ENCODE results near the gene CHRNA3.
"Not testable (repeated sequence)": the region's sequence is repeated elsewhere in the genome, so short reads cannot be mapped to it uniquely, and the experiment has no call there.

Gene CHRNA3

DNA sequence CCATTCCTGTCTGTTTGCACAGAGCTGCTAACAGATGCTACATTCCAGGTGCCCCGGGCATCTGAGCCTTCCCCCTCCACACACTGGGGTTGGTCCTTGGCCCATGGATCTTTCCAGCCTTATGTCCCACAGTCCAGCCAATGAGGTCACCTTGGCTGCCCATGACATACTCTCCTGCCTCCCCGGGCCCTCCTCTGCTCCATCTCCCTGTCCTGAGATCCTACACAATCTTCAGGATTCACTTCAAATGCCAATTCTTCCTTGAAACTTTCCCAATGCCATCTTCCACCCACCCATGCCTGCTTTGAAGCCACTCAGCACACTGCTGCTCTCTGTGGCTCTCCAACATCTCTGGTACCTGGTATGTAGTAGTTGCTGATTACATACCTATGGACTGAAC, 4.3 kb downstream of the CHRNA3 start:
- DNase-seq, result no peak

DNA sequence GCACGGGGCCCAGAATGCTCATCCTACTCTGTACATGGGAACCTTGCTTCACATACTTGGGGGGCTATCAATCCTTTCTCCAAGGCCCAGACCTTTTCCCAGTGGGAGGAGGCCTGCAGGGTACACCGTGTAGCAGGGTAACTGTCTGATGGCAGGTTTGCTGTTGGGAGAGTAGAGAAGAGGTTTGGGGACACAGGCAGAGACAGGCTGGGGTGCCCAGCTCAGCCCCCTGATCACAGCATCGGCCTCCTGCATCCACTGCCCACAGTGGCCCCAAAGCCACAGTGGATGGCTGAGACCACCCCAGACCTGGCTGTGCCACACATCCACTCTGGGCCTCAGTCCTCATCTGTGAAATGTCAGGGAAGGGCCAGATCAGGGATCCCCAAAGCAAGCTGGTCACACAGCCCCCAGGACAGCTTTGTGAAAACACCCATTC, 5.6 kb downstream of the CHRNA3 start:
- DNase-seq, result no peak

DNA sequence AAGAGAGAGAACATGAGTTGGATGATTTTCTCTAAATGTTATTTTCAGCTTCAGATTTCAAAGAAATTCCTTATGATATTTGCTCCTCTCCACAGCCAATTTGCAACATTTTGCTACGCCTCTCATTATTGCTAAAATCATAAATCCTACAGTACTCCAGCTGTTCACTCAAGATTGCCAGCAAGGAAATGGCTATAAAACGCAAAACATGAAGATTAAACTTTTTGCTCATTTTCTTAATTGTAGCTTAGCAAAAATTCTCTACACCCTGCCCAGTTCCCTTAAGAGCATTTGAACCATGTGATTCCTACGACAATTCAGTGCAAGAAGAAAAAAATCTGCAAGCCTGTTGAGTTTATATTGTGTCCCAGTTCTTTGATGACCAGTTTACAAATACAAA, 6.8 kb downstream of the CHRNA3 start:
- no peak for DNase-seq

DNA sequence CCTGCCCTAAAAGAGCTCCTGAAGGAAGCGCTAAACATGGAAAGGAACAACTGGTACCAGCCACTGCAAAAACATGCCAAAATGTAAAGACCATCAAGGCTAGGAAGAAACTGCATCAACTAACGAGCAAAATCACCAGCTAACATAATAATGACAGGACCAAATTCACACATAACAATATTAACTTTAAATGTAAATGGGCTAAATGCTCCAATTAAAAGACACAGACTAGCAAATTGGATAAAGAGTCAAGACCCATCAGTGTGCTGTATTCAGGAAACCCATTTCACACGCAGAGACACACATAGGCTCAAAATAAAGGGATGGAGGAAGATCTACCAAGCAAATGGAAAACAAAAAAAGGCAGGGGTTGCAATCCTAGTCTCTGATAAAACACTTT, 11.2 kb downstream of the CHRNA3 start:
- not testable (repeated sequence) for DNase-seq

DNA sequence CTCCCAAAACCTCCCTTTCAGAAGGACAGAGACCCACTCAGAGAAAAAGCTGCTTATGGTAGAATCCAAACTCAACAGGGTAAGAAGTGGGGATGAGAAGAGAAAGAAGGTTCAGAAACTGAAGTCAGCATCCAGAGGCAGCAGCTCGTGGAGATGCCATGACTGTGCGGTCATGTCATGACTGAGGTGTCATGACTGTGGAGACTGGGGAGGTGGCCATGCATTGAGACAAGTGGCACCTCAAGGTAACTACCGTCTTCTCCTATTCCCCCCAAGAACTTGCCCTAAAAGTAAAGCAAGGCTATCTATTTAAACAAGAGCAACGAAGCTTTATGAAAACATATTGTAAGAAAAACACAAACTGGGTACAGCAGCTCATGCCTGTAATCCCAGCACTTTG, 15.1 kb downstream of the CHRNA3 start:
- DNase-seq, result no peak

DNA sequence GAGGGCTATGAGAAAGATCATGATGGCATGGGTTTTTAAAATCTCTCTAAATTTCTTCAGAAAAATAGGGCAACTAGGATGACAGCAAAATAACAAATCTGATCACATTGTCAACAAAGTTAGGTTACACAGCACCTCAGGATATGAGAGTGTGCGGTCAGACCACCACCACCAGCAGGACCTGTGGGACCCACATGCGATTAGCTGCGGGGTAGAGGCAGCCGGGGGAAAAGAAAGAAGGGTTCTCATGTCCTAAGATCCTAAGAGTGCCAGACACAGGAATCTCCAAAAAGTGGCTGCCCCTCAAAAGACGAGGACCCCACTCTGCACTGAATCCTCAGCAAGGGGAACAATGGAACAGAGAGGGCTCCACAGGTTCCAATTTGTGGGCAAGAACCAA, 15.6 kb downstream of the CHRNA3 start:
- no peak for DNase-seq

DNA sequence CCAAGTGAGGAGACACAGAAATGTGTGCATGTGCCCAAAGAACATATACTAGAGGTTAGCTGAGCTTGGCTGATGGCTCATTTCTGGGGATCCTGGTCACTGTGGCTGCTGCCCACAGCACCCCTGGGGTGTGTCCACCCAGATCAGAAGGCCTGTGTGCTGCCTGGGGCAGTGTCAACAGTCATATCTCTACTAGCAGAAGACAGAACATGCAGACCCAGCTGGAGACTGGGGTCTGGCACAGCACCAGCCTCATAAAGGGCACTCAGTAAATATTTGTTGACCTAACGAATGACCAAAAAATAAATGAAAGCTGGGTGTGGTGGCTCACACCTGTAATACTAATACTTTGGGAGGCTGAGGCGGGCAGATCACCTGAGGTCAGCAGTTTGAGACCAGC, 16.4 kb downstream of the CHRNA3 start:
- no peak for DNase-seq

DNA sequence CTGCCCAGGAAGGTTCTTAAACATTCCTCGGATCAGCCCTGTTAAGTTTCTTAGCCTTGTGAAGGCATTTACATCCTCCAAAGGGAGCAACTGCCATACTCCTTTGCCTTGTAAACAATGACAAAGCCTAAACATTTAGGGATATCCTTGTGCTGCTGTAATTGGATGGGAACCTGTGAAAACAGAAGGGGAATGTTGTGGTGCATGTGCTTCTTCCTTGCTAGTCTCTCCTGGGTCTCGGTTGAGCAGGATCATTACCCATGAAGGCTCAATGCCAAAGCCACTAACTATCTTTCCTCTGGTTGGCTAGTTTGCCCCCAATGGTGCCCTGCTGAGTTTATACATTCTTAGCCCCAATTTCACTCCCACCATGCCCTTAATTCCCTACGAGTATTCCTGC, 17.3 kb downstream of the CHRNA3 start:
- DNase-seq, result no peak

DNA sequence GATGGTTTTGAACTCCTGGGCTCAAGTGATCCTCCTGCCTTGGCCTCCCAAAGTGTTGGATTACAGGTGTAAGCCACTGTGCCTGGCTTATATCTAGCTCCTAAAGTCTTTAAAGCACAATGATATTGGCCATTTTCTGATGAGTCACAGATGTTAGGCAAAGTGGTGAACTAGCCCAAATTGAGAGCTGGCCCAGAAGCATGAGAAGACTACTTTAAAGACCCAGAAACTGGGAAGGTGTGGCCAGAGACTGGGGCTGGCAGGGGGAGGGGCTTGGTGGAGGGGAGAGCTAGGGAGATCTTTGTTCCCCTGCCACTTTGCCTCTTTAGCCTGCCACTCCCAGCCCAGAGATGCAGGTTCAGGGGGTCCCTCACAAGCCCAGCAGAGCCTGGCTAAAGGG, 21.6 kb downstream of the CHRNA3 start:
- DNase-seq, result no peak

DNA sequence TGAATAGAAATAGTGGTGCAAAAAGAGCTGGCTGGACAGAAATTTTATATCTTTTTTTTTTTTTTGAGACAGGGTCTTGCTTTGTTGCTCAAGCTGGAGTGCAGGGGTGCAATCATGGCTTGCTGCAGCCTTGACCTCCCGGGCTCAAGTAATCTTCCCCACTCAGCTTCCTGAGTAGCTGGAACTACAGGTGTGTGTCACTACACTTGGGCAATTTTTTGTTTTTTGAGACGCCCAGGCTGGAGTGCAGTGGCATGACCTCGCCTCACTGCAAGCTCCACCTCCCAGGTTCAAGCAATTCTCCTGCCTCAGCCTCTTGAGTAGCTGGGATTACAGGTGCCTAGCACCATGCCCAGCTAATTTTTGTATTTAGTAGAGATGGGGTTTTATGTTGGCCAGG, 22.4 kb downstream of the CHRNA3 start:
- no peak for DNase-seq

DNA sequence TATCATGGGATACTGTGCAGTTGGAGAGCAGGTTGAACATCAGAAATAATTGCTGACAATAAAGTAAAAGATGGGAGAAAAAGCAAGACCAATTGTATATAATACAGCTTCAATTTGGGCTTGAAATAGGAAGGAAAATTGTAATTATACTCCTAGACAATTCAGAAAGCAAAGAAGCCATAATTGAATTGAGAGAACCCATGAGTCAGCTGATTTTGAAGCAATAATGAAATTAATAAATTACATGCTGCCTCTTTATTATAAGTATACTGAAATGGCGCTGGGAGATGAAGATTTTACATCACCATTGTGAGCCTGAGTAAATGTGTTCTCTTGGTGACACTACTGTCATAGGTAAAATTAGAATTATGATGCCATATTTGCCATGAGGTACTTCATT, 23.2 kb downstream of the CHRNA3 start:
- no peak for DNase-seq

DNA sequence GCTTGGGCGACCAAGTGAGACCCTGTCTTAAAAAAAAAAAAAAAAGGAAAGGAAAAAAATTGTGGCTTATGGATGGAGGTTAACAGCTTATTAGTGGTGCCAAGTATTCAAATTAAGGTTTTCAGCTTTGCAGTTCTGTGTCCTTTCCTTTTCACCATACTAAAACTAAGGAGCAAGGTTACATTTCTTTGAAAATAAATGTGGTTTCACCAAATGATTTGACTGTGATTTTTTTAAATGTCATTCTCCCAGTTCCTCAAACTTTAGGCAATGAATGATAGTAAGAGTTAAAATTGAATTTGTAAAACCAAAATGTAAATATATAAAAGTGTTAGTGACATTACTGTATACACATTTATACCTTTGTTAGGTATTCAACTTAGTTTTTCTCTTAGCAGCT, 45.9 kb downstream of the CHRNA3 start:
- no peak for DNase-seq

DNA sequence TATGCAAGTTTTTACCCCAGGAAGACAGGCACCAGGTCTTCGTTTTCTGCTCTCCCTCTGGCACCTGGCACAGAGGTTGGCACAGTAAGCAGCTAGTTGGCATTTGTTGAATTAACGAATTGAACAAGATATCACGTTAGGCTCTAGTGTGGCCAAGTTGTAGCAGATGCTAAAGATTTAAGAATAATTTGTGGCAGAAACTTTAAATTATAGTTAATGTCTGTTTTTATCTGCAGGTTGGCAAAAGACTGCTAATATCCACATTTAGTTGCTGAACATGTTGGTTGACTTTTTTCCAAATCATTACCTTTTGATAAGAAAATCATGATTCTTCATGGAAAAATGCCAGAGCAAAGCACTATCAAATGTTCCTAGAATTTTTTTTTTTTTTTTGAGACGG, 47.4 kb downstream of the CHRNA3 start:
- no peak for DNase-seq

DNA sequence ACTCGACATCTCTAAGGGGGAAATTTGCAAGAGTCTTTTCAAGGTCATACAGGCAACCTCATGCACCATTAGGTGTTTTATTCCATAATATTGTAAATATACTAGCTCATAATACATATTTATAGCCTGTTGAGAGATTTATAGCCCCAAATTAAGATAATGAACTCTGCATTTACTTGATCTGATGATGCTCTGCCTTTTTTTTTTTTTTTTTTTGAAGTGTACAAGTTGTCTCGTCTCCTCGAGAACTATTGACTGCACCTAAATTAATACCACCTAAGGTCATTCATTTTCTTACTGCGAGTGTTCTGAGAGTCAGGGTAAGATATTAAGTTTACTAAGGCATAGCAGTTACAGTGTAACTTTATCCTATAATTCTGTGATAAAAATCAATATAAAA, 49.4 kb downstream of the CHRNA3 start:
- no peak for DNase-seq

DNA sequence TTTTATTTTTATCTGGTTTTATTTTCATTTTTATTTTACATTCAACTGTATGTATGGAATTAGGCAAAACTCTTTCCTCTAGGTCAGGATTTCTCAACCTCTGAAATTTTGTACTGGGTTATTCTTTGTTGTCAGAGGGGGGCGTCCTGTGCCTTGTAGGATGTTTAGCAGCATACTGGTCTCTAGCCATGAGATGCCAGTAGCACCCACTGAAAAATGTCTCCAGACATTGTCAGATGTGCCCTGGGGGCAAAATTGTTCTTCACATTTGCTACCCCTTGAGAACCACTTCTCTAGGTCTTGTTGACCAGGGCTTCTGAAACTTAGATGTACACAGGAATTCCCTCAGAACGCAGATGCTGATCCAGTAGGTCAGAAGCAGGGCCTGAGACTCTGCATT, 50.1 kb downstream of the CHRNA3 start:
- no peak for DNase-seq

DNA sequence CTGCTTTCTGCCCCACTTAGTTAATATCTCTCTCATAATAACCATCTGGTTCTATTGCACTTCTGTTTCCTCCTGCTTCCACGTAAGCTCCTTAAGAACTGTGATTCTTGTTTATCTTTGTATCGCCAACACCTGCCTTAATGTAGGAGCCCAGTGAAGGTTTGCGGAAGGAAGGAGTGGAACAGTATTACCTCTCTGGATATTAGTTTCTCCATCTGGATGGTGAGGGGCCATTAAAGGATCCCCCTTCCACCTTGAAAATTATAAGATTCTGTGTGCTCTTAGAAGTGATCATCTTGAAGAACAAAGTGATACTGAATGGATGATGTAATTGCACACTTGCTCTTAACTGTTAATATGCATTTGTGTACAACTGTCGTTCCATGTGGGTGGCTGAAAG, 53.3 kb downstream of the CHRNA3 start:
- DNase-seq, result no peak

DNA sequence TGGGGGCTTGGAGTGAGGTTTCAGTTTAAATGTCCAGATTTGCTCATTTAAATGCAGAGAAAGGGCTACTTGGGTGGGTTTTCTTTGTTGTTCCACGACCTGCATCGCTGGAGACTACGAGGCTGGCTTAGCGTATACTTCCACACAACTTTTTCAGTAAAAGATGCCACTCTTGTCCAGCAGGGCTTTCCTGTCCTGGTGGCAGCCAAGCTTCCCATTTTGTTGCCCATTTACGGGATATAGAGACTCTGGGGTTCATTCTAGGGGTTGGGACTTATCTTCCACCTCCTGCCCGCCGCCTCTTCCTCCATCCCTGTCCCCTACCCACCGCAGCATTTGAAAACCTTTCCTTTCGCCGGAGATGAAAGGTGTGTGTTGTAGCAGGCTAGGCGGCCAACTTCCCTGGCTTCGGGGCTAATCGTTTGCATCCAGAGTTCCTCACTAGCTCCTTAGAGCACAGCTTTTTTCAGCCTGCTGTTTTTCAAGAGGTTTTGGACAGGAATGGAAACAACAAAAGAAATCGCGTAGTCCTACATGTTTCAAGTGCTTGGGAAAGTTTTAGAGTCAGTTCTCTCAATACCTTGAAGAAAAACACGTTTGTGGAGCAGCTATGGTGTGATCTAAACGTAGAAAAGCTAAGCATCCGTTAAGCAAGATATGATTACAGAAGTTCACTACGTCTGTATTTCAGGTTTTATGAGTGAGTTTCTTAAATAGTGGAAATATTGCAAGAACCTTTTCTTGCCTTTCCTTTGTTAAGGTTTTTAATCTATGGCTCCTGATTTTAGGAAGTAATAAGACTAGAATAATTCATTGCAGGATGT, 54.6 kb downstream of the CHRNA3 start:
- no peak for DNase-seq

DNA sequence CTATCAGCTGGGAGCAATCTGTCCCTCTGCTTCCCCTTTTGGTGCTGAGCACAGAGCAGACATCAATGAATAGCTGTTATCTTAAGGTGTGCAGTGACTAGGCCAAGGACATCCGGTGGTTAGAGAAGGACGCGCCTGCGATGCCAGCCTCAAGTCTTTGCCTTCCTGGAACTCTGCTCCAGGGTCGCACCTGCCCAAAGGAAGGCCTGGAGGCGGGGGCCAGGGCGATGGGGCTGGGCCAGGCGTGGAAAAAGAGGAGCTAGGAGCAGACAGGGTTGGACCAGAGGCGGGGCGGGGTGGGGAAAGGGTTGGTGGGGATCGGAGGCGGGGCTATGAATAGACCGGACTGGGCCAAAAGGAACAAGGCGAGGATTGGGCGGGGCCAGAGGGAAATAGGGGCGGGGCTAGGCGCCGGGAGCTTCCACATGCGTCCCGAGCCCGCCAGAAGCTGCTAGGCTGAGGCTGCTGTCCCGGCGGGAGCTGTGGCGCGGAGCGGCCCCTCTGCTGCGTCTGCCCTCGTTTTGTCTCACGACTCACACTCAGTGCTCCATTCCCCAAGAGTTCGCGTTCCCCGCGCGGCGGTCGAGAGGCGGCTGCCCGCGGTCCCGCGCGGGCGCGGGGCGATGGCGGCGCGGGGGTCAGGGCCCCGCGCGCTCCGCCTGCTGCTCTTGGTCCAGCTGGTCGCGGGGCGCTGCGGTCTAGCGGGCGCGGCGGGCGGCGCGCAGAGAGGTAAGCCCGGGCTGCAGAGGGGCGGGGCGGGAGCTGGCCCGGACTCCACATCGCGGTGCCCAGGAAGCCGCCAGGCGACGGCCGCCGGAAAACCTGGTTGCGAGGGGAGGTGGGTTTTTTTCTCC, 55.5 kb downstream of the CHRNA3 start, which contains the start of gene CHRNA5:
Gene CHRNA5 (plus strand): TSS at position 424 of the 854 bp plus-strand sequence. CDS start 200 bp downstream, at position 624.
- peak; percentile 80 for DNase-seq

DNA sequence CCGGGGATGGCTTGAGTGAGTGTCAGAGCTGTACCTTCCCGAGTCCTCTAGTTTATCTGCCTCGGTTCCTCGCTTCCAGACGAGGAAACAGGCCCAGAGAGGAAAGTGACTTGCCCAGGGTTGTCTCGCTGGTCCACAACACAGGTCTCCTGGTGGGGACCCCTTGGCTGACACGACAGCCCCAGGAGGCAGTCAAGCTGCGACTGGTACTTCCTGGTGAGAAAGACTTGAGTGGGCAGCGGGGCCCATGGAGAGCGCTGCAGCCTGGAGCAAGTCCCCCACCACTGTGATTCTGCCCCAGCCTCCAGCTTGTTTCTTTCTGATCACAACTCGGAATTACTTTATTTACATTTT, 56.1 kb downstream of the CHRNA3 start:
- DNase-seq, result peak; percentile 3

DNA sequence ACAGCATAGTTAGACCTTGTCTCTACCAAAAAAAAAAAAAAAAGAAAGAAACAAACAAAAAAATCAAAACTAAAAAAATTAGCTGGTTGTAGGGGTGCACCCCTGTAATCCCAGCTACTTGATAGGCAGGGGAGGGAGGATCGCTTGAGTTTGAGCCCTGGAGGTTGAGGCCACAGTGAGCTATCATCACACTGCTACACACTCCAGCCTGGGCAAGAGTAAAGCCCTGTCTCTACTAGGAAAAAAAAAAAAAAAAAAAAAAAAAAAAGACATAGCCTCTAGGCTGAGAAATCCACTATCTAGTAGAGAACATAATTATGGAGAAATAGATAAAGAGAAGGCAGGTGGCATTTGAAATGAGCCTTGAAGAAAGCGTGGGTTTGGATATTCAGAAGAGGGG, 57.7 kb downstream of the CHRNA3 start:
- no peak for DNase-seq

DNA sequence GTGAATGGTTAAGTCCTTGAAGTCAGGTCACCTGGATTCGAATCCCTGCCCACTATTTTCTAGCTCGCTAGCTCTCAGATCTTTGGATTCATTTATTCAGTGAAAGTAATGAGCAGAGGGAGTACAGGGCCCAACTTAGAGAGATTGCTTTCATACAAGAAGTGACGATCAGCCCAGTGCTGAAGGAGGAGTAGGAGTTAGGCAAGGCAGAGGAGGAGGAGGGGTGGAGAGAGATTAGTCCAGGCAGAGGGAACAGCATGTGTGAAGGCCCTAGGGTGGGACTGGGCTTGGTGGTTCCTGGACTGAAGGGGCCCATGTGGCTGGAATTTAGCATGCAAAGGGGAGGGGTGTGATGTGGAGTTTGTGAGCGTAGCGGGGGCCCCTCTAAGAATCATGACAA, 59.3 kb downstream of the CHRNA3 start:
- DNase-seq, result no peak

DNA sequence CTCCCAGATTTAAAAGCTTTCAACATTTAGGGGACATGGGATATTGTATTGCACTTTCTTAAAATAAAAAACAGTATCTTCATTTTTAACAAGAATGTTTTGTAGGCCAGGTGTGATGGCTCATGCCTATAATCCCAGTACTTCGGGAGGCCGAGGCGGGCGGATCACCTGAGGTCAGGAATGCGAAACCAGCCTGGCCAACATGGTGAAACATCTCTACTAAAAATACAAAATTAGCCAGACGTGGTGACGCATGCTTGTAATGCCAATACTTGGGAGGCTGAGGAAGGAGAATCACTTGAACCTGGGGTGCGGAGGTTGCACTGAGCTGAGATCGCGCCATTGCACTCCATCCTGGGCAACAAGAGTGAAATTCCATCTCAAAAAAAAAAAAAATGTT, 60.6 kb downstream of the CHRNA3 start:
- DNase-seq, result not testable (repeated sequence)

DNA sequence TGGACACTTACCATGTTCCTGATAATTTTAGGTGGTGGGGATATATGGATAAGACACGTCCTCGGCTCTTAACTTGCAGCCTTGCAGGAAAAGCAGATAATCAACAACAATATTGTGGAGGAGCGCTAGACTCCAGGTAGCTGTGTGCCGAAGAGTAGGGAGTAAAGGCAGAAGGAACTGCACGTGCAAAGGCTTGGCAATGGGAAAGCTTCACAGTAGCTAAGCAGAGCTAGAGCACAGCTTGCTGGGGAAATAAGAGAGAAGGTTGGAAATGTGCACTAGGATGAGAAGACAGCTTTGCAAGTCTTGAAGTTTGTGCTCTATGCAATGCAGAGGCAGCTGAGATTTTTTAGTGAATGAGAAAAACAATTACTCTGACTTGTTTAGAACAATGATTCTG, 68.2 kb downstream of the CHRNA3 start:
- no peak for DNase-seq

DNA sequence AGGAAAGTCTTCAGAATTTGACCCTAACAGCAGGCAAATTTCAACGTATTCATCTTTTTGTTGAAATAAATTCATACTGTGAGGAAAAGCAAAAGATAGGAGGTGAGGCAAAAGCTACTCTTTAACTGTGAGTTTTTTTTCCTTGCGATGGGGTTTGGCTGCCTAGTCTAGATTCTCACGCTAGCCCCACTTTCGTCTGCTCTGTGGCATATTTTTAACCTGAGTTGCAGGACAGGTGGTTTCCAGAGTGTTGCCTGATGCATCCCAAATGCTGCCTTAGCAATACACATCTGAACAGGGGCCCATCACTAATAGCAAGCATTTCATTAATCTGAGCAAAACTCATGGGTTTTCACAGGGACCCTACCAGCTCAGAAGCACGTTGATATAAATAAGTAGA, 68.9 kb downstream of the CHRNA3 start:
- no peak for DNase-seq
